Psoas muscle (tissue), 8 donors: Measurements from ENCODE around the gene LRBA. TPM values are rescaled to one million over a fixed set of nuclear protein-coding genes. Genes with fewer than 3 reads are reported as not detected.

Experiments used
- ATAC-seq, 4 donors: fragments of 200-7000 bp; cut with Tn5 transposase; one replicate each; pipeline ENCODE4 v1.9.1; 2020; ENCODE audit warnings: moderate library complexity in 3 of 4, mild to moderate bottlenecking in 2 of 4
- DNase-seq, 2 donors: peaks; one replicate each; pipeline ENCODE4 v3.0.0-alpha.2; 2020
- H3K27ac ChIP-seq: fragments of 200-600 bp; one replicate; pipeline ENCODE4 v1.8.0; 2022
- H3K27me3 ChIP-seq, 3 donors: fragments of 200-600 bp in 1 of 3; one replicate each; pipeline versions ENCODE4 v1.6.1 to v1.8.0; 2013 to 2022; ENCODE audit warnings: low read length in 2 of 3, mild to moderate bottlenecking in 2 of 3, moderate library complexity in 1 of 3; ENCODE audit not compliant: insufficient read depth in 3 of 3
- H3K36me3 ChIP-seq, 2 donors: fragments of 200-600 bp in 1 of 2; one replicate each; pipeline versions ENCODE4 v1.6.1 to v1.8.0; 2013 to 2022; ENCODE audit warnings: low read depth in 1 of 2, mild to moderate bottlenecking in 1 of 2, moderate library complexity in 1 of 2; ENCODE audit not compliant: insufficient read depth in 1 of 2
- H3K4me1 ChIP-seq: fragments of 200-600 bp; one replicate; pipeline ENCODE4 v1.8.0; 2022
- H3K4me3 ChIP-seq: fragments of 200-600 bp; one replicate; pipeline ENCODE4 v1.8.0; 2022; ENCODE audit warnings: mild to moderate bottlenecking
- H3K9me3 ChIP-seq: fragments of 200-600 bp; one replicate; pipeline ENCODE4 v1.8.0; 2022
- CTCF ChIP-seq: fragments of 200-600 bp; IDR thresholded peaks from one replicate; pipeline ENCODE4 v1.8.0; 2022; ENCODE audit warnings: antibody characterized with exemption
- WGBS, 3 donors: extraction: QIAGEN DNeasy Blood & Tissue Kit; methylation state at CpG; one replicate each; pipeline versions ENCODE4 v1.1.6 to v1.1.7; 2013; 5-methylcytosine and 5-hydroxymethylcytosine counted together
- intact Hi-C, 2 donors: fragments of 100-400 bp; cut with DNase I; formaldehyde crosslinking; loops; one replicate each; pipeline versions ENCODE4 v1.11.0 to v1.14.2; 2022
- polyA plus RNA-seq, 3 donors: library from polyadenylated mRNA; stranded (reverse); fragments of 200-250 nt; gene quantifications; one replicate each; pipeline ENCODE4 v1.2.3, GENCODE V29; 2013
- total RNA-seq, 4 donors: library from RNA; stranded (reverse); fragmentation: NEBNext Ultra II Directional in 2 of 4; extraction: Animal tissue kit (Norgen Biotek cat#: 25700) in 2 of 4; gene quantifications; one replicate each; pipeline versions ENCODE4 v1.2.1 to v1.2.4, GENCODE V29; 2021 to 2023
- donor health status: healthy with polysubstance abuse.
- donor health status: DM: no; HTN: no; CAD: no; lungs with moderate emphysema.
- donor health status: Bipolar disorder and iron deficiency.
- donor health status: healthy.
- donor health status: DM: yes; HTN: yes; CAD: no.
- donor health status: DM: no; HTN: no; CAD: no.
- donor health status: DM: no; HTN: no; CAD: no.
- donor health status: DM: yes; HTN: yes; CAD: no.

Gene LRBA
- total and polyA plus RNA-seq, 7 donors: 2.9 to 10.6 (median 6.4) TPM

GRCh38 chr4:150805183-150806025 is 209.7 kb downstream of the LRBA start:
- no peak for DNase-seq
- H3K9me3 ChIP-seq: no peaks in the 10 kb centered on the region
- H3K4me3 ChIP-seq: no peak overlapping the region
- TF ChIP-seq CTCF: no peak
- intact Hi-C loops: no loop called here
- no peak overlapping the region for H3K27ac ChIP-seq
- ATAC-seq: no peak
- no peaks in the 10 kb centered on the region for H3K36me3 ChIP-seq
- 88 to 93% (median 90%) methylated on average over 3 of the region's 3 CpGs for WGBS, 3 donors
- no peaks in the 10 kb centered on the region for H3K4me1 ChIP-seq
- no peaks in the 10 kb centered on the region for H3K27me3 ChIP-seq

GRCh38 chr4:150801833-150802232 is 213.3 kb downstream of the LRBA start:
- Histone ChIP-seq H3K4me1 (no peaks in the 10 kb centered on the region), H3K4me3 (no peak overlapping the region), H3K9me3 (no peaks in the 10 kb centered on the region), H3K27me3 (no peaks in the 10 kb centered on the region), H3K27ac (no peak overlapping the region), H3K36me3 (no peaks in the 10 kb centered on the region)
- 98 to 99% (median 99%) methylated on average over 4 of the region's 4 CpGs for WGBS, 3 donors
- no peak for TF ChIP-seq CTCF
- intact Hi-C loops: no loop called here
- ATAC-seq (no peak), DNase-seq (no peak)

GRCh38 chr4:150799207-150799606 is 215.9 kb downstream of the LRBA start:
- 89 to 97% (median 96%) methylated on average over 2 of the region's 2 CpGs for WGBS, 3 donors
- intact Hi-C loops: no loop called here
- H3K36me3 ChIP-seq: no peaks in the 10 kb centered on the region
- H3K9me3 ChIP-seq: no peaks in the 10 kb centered on the region
- H3K4me1 ChIP-seq: no peaks in the 10 kb centered on the region
- no peak overlapping the region for H3K4me3 ChIP-seq
- ATAC-seq (no peak), DNase-seq (no peak)
- no peak overlapping the region for H3K27ac ChIP-seq
- H3K27me3 ChIP-seq: no peaks in the 10 kb centered on the region
- TF ChIP-seq CTCF: no peak

- H3K27me3 ChIP-seq: no peaks in the 10 kb centered on the region
- intact Hi-C loops: no loop called here
- no peak for ATAC-seq
- 81 to 92% (median 87%) methylated on average over 2 of the region's 2 CpGs for WGBS, 3 donors
- no peak for TF ChIP-seq CTCF
- no peak for DNase-seq
- no peaks in the 10 kb centered on the region for H3K36me3 ChIP-seq
- no peaks in the 10 kb centered on the region for H3K9me3 ChIP-seq
- H3K4me1 ChIP-seq: no peaks in the 10 kb centered on the region
- no peak overlapping the region for H3K27ac ChIP-seq
- no peak overlapping the region for H3K4me3 ChIP-seq
These were observed 220.4 kb downstream of the LRBA start for GRCh38 chr4:150794706-150795105.

DNA sequence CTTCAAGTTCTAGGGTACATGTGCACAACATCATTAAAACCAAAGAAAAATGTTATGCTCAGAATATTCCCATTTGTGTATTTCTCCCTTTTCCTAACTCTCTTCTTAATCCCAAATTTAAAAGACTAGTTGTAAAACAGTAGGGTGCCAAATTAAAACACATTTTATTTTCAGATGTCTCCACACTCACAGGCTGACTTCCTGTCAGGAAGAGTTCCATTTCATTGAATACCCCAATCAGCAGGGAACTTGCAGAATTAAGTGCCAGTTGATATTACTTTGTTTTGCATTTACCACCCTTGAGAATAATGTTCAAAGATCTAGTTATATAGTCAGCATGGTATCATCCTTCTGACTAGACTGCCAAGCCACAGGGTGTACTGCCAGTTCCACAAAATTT is 225.2 kb downstream of the LRBA start:
- H3K9me3 ChIP-seq: no peaks in the 10 kb centered on the region

More for the DNA sequence above, 225.2 kb downstream of the LRBA start:
- Histone ChIP-seq H3K4me1 (no peaks in the 10 kb centered on the region), H3K36me3 (no peaks in the 10 kb centered on the region), H3K27me3 (no peaks in the 10 kb centered on the region), H3K27ac (no peak overlapping the region), H3K4me3 (no peak overlapping the region)
- TF ChIP-seq CTCF: no peak
- DNase-seq (no peak), ATAC-seq (no peak)
- intact Hi-C loops: no loop called here
